Fibroblast of upper back skin (primary cell): Measurements from ENCODE around the gene HYLS1.
"Not testable (repeated sequence)": the region's sequence is repeated elsewhere in the genome, so short reads cannot be mapped to it uniquely, and the experiment has no call there.

Experiments used
- DNase-seq: peaks from one replicate; pipeline ENCODE4 v3.0.0-alpha.2; 2013

HYLS1 gene

GRCh38 chr11:125903711-125904659 is 16.5 kb downstream of the HYLS1 start, which contains the start of gene DDX25:
TSS of gene DDX25 (plus strand) at chr11:125904508. CDS start at chr11:125904518, 10 bp downstream.
- no peak for DNase-seq

GRCh38 chr11:125904678-125905077 is 17.2 kb downstream of the HYLS1 start:
- no peak for DNase-seq

- no peak for DNase-seq
Observed at GRCh38 chr11:125910226-125910849, 22.9 kb downstream of the HYLS1 start.

- DNase-seq = not testable (repeated sequence)
Observed at GRCh38 chr11:125914601-125915000, 27.1 kb downstream of the HYLS1 start.

- DNase-seq = no peak
Observed at GRCh38 chr11:125916683-125917347, 29.3 kb downstream of the HYLS1 start.

GRCh38 chr11:125918140-125918840 is 30.8 kb downstream of the HYLS1 start:
- DNase-seq = no peak

GRCh38 chr11:125921042-125921441 is 33.6 kb downstream of the HYLS1 start:
- DNase-seq = no peak

GRCh38 chr11:125922156-125922555 is 34.7 kb downstream of the HYLS1 start:
- no peak for DNase-seq

GRCh38 chr11:125923012-125923579 is 35.6 kb downstream of the HYLS1 start:
- peak; percentile 66 for DNase-seq

- no peak for DNase-seq
Observed at GRCh38 chr11:125923633-125924032, 36.2 kb downstream of the HYLS1 start.

- DNase-seq = no peak
Observed at GRCh38 chr11:125924384-125925007, 37.0 kb downstream of the HYLS1 start.

- DNase-seq = no peak
Observed at GRCh38 chr11:125925247-125925740, 37.8 kb downstream of the HYLS1 start.

GRCh38 chr11:125925804-125926203 is 38.3 kb downstream of the HYLS1 start:
- DNase-seq = no peak

- DNase-seq = no peak
Observed at GRCh38 chr11:125926682-125927081, 39.2 kb downstream of the HYLS1 start.

- no peak for DNase-seq
Observed at GRCh38 chr11:125929445-125930075, 42.1 kb downstream of the HYLS1 start.

- no peak for DNase-seq
Observed at GRCh38 chr11:125930076-125930450, 42.6 kb downstream of the HYLS1 start.

- no peak for DNase-seq
Observed at GRCh38 chr11:125931116-125931515, 43.6 kb downstream of the HYLS1 start.

- DNase-seq = no peak
Observed at GRCh38 chr11:125931668-125932067, 44.2 kb downstream of the HYLS1 start.

- no peak for DNase-seq
Observed at GRCh38 chr11:125932301-125932700, 44.8 kb downstream of the HYLS1 start.

- DNase-seq = no peak
Observed at GRCh38 chr11:125933030-125933813, 45.8 kb downstream of the HYLS1 start.
